HG02840 (cell line): ENCODE data around the gene PANK4.

Experiments
- ATAC-seq: cut with Tn5 transposase; IDR thresholded peaks from one replicate; pipeline ENCODE4 v1.9.1; 2021; ENCODE audit warnings: mild to moderate bottlenecking, moderate library complexity, moderate number of reproducible peaks; ENCODE audit not compliant: unreplicated experiment, low FRiP score

Gene PANK4

GRCh38 chr1:2502661-2503553 lies 23.5 kb downstream of the PANK4 start:
- no peak for ATAC-seq

- ATAC-seq, result no peak
Observed at GRCh38 chr1:2502210-2502609, 24.2 kb downstream of the PANK4 start.

GRCh38 chr1:2501820-2502119 lies 24.6 kb downstream of the PANK4 start:
- ATAC-seq, result no peak

- no peak for ATAC-seq
Observed at GRCh38 chr1:2501041-2501819, 25.2 kb downstream of the PANK4 start.

GRCh38 chr1:2499986-2500596 lies 26.3 kb downstream of the PANK4 start:
- no peak for ATAC-seq

GRCh38 chr1:2499260-2499659 lies 27.1 kb downstream of the PANK4 start:
- ATAC-seq, result no peak

GRCh38 chr1:2498648-2499047 lies 27.7 kb downstream of the PANK4 start:
- ATAC-seq, result no peak

- no peak for ATAC-seq
Observed at GRCh38 chr1:2497891-2498290, 28.5 kb downstream of the PANK4 start.

GRCh38 chr1:2496746-2497145 lies 29.6 kb downstream of the PANK4 start:
- no peak for ATAC-seq

GRCh38 chr1:2496087-2496622 lies 30.2 kb downstream of the PANK4 start:
- ATAC-seq, result no peak

GRCh38 chr1:2495546-2495945 lies 30.9 kb downstream of the PANK4 start:
- ATAC-seq, result no peak

GRCh38 chr1:2495026-2495425 lies 31.4 kb downstream of the PANK4 start:
- no peak for ATAC-seq

GRCh38 chr1:2494323-2494693 lies 32.1 kb downstream of the PANK4 start:
- no peak for ATAC-seq

GRCh38 chr1:2493691-2494322 lies 32.6 kb downstream of the PANK4 start:
- no peak for ATAC-seq

GRCh38 chr1:2493218-2493617 lies 33.2 kb downstream of the PANK4 start:
- ATAC-seq, result no peak

GRCh38 chr1:2492091-2492490 lies 34.3 kb downstream of the PANK4 start:
- ATAC-seq, result no peak

- ATAC-seq, result no peak
Observed at GRCh38 chr1:2489615-2490014, 36.8 kb downstream of the PANK4 start.

GRCh38 chr1:2488688-2489087 lies 37.7 kb downstream of the PANK4 start:
- no peak for ATAC-seq

GRCh38 chr1:2486558-2486957 lies 39.8 kb downstream of the PANK4 start:
- no peak for ATAC-seq

- no peak for ATAC-seq
Observed at GRCh38 chr1:2486041-2486440, 40.4 kb downstream of the PANK4 start.

GRCh38 chr1:2483970-2484369 lies 42.4 kb downstream of the PANK4 start:
- ATAC-seq, result no peak
